Pancreas (tissue), 10 donors: Measurements from ENCODE around the gene ZBED3. TPM values are rescaled to one million over a fixed set of nuclear protein-coding genes. Genes with fewer than 3 reads are reported as not detected.
"Not testable (repeated sequence)": the region's sequence is repeated elsewhere in the genome, so short reads cannot be mapped to it uniquely, and the experiment has no call there.

ENCODE experiments used
- ATAC-seq, 4 donors: fragments of 200-7000 bp; cut with Tn5 transposase; one replicate each; pipeline versions ENCODE4 v1.8.0 to v1.9.1; 2020; ENCODE audit warnings: mild to moderate bottlenecking in 4 of 4, moderate library complexity in 4 of 4
- DNase-seq, 6 donors: peaks; one replicate each; pipeline ENCODE4 v3.0.0-alpha.2; 2020
- FAIRE-seq: peaks from 2 replicates; lab custom pipeline; 2012; peaks lifted over from hg19 to GRCh38; lab: Jason Lieb, UNC
- H3K27ac ChIP-seq, 4 donors: fragments of 200-600 bp; sonication (generic); 1 replicate in 3 of 4; 2 replicates in 1 of 4; pipeline versions ENCODE4 v1.5.0 to v1.8.0; 2020
- H3K27me3 ChIP-seq, 4 donors: fragments of 200-600 bp; one replicate each; pipeline ENCODE4 v1.8.0; 2021
- H3K36me3 ChIP-seq, 3 donors: fragments of 200-600 bp; sonication (generic) in 1 of 3; one replicate each; pipeline versions ENCODE4 v1.5.0 to v1.8.0; 2020 to 2021
- H3K4me1 ChIP-seq, 3 donors: fragments of 200-600 bp; one replicate each; pipeline ENCODE4 v1.8.0; 2021
- H3K4me3 ChIP-seq, 4 donors: fragments of 200-600 bp; sonication (generic) in 2 of 4; one replicate each; pipeline versions ENCODE4 v1.5.0 to v1.8.0; 2020 to 2021
- H3K9me3 ChIP-seq, 4 donors: fragments of 200-600 bp; one replicate each; pipeline ENCODE4 v1.8.0; 2021
- CTCF ChIP-seq, 4 donors: fragments of 200-600 bp; sonication (generic) in 3 of 4; IDR thresholded peaks; one replicate each; pipeline versions ENCODE4 v1.5.0 to v1.8.0; 2021; ENCODE audit warnings: antibody characterized with exemption in 4 of 4
- WGBS, 2 donors: extraction: QIAGEN DNeasy Blood & Tissue Kit; methylation state at CpG; one replicate each; pipeline ENCODE4 v1.1.7; 2013; 5-methylcytosine and 5-hydroxymethylcytosine counted together
- intact Hi-C, 3 donors: fragments of 100-400 bp; cut with DNase I; formaldehyde crosslinking; loops; one replicate each; pipeline versions ENCODE4 v1.11.1 to v1.14.2; 2022
- polyA plus RNA-seq, 2 donors: library from polyadenylated mRNA; stranded (reverse); fragments of 200-250 nt; gene quantifications; one replicate each; pipeline ENCODE4 v1.2.3, GENCODE V29; 2013
- total RNA-seq, 6 donors: library from RNA; stranded (reverse); fragmentation: NEBNext Ultra II Directional in 4 of 6; extraction: Animal tissue kit (Norgen Biotek cat#: 25700) in 4 of 6; gene quantifications; one replicate each; pipeline versions ENCODE4 v1.2.1 to v1.2.4, GENCODE V29; 2021 to 2023
- donor health status: healthy with polysubstance abuse.
- donor health status: DM: no; HTN: no; CAD: no; lungs with moderate emphysema.
- donor health status: DM: no; HTN: no; CAD: no.
- donor health status: control.
- donor health status: control.
- donor health status: Bipolar disorder and iron deficiency.
- donor health status: DM: yes; HTN: yes; CAD: no.
- donor health status: DM: no; HTN: no; CAD: no.
- donor health status: DM: no; HTN: no; CAD: no.
- donor health status: DM: yes; HTN: yes; CAD: no.

ZBED3 gene
- total and polyA plus RNA-seq, 8 donors: 4.2 to 20.8 (median 9.1) TPM

- Histone ChIP-seq H3K27ac (peak overlapping the region; percentile 88 to 99 (median 96)), H3K9me3 (no peaks in the 10 kb centered on the region), H3K36me3 (no peaks in the 10 kb centered on the region), H3K27me3 (no peaks in the 10 kb centered on the region), H3K4me1 (peaks cover 9 to 23% (median 15%) of the 10 kb centered on the region in 3 donors), H3K4me3 (peak overlapping the region in 3 of 4 donors; percentile 59 to 94 (median 87))
- intact Hi-C loops: no loop called here
- DNase-seq: peak in 5 of 6 donors; percentile 12 to 64 (median 38)
- peak; percentile 31 to 39 (median 34) for ATAC-seq
- FAIRE-seq: no peak
- 5 to 7% methylated on average over 16 of the region's 16 CpGs for WGBS, 2 donors
- no peak for TF ChIP-seq CTCF (IDR thresholded peaks at IDR 0.05)
Observed at GRCh38 chr5:77087484-77088261, 588 bp upstream of the ZBED3 start.

- no peak for FAIRE-seq
- no peaks in the 10 kb centered on the region for H3K27me3 ChIP-seq
- H3K27ac ChIP-seq: peak overlapping the region; percentile 88 to 99 (median 96)
- peaks cover 9 to 23% (median 15%) of the 10 kb centered on the region in 3 donors for H3K4me1 ChIP-seq
- 0% methylated on average over 6 of the region's 6 CpGs for WGBS, 2 donors
- intact Hi-C loops: no loop called here
- DNase-seq: no peak
- no peaks in the 10 kb centered on the region for H3K9me3 ChIP-seq
- peak overlapping the region; percentile 59 to 94 (median 82) for H3K4me3 ChIP-seq
- no peak for ATAC-seq
- H3K36me3 ChIP-seq: no peaks in the 10 kb centered on the region
- TF ChIP-seq CTCF (IDR thresholded peaks at IDR 0.05): no peak
Observed at GRCh38 chr5:77086368-77086688, 757 bp downstream of the ZBED3 start.

GRCh38 chr5:77083088-77083487 is 4.0 kb downstream of the ZBED3 start:
- Histone ChIP-seq H3K4me1 (peaks cover 9 to 22% (median 15%) of the 10 kb centered on the region in 3 donors), H3K36me3 (no peaks in the 10 kb centered on the region), H3K4me3 (no peak overlapping the region), H3K9me3 (no peaks in the 10 kb centered on the region), H3K27me3 (no peaks in the 10 kb centered on the region), H3K27ac (no peak overlapping the region)
- intact Hi-C loops: no loop called here
- TF ChIP-seq CTCF (IDR thresholded peaks at IDR 0.05): no peak
- ATAC-seq (no peak), DNase-seq (no peak), FAIRE-seq (no peak)
- 92 to 94% methylated on average over 6 of the region's 6 CpGs for WGBS, 2 donors

- ATAC-seq (no peak), DNase-seq (no peak), FAIRE-seq (no peak)
- Histone ChIP-seq H3K4me1 (peaks cover 9 to 16% (median 9%) of the 10 kb centered on the region in 3 donors), H3K27me3 (no peaks in the 10 kb centered on the region), H3K4me3 (no peak overlapping the region), H3K9me3 (no peaks in the 10 kb centered on the region), H3K27ac (no peak overlapping the region), H3K36me3 (no peaks in the 10 kb centered on the region)
- TF ChIP-seq CTCF (IDR thresholded peaks at IDR 0.05): no peak
- intact Hi-C loops: no loop called here
- 38 to 51% methylated on average over 1 of the region's 1 CpG for WGBS, 2 donors
Observed at GRCh38 chr5:77082280-77082679, 4.8 kb downstream of the ZBED3 start.

GRCh38 chr5:77080905-77081304 is 6.2 kb downstream of the ZBED3 start:
- Histone ChIP-seq H3K36me3 (no peaks in the 10 kb centered on the region), H3K9me3 (no peaks in the 10 kb centered on the region), H3K27me3 (no peaks in the 10 kb centered on the region), H3K4me1 (peaks cover 7 to 12% (median 9%) of the 10 kb centered on the region in 3 donors), H3K4me3 (no peak overlapping the region), H3K27ac (no peak overlapping the region)
- 73 to 84% methylated on average over 5 of the region's 5 CpGs for WGBS, 2 donors
- no peak for TF ChIP-seq CTCF (IDR thresholded peaks at IDR 0.05)
- ATAC-seq (no peak), DNase-seq (no peak), FAIRE-seq (no peak)
- intact Hi-C loops: no loop called here

- H3K36me3 ChIP-seq, H3K9me3 ChIP-seq, intact Hi-C loops, DNase-seq, H3K27ac ChIP-seq, H3K4me3 ChIP-seq, H3K4me1 ChIP-seq, FAIRE-seq, ATAC-seq, H3K27me3 ChIP-seq: not testable (repeated sequence)
- 87 to 93% methylated on average over 11 of the region's 11 CpGs for WGBS, 2 donors
Observed at GRCh38 chr5:77080479-77080878, 6.6 kb downstream of the ZBED3 start.
